SK-N-MC (cell line): Measurements from ENCODE around the gene KIF21B.

Source experiments
- EZH2 ChIP-seq: fragments of 200-600 bp; sonication (generic); IDR thresholded peaks from one replicate; pipeline ENCODE4 v1.6.1; 2017; ENCODE audit warnings: antibody characterized with exemption
- FOXP2 ChIP-seq: optimal IDR thresholded peaks from 2 replicates; pipeline ENCODE3; 2011; ENCODE audit warnings: mild to moderate bottlenecking, moderate library complexity; ENCODE audit not compliant: insufficient read depth; ENCODE audit errors: extremely low read length, control extremely low read depth
- POLR2AphosphoS5 ChIP-seq: IDR thresholded peaks from 2 replicates; pipeline ENCODE4 v1.6.1; 2012; ENCODE audit warnings: mild to moderate bottlenecking, low read depth, low read length, borderline replicate concordance

- TF ChIP-seq POLR2AphosphoS5: no peak
- no peak for TF ChIP-seq EZH2
- no peak for TF ChIP-seq FOXP2
Observed at GRCh38 chr1:200988693-200989092, 34.8 kb downstream of the KIF21B start.
